ENCODE data around the gene SLC35E4.

DNA sequence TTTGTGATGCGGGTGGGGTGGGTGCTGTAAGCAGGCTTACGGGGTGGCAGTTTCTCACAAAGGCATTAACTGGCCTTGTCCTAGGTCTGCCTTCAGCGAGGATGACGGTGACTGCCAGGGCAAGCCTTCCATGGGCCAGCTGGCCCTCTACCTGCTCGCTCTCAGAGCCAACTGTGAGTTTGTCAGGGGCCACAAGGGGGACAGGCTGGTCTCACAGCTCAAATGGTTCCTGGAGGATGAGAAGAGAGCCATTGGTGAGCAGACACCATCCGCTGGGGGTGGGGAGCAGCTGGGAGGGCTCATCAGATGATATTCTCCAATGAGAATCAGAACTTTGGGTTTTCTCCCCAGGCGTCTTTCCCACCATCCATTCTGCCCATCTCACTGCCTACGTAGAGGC is 22.8 kb upstream of the SLC35E4 start:
- no peak for TF ChIP-seq EZH2 (IDR thresholded peaks at IDR 0.05; ENCODE audit: borderline replicate concordance, insufficient read depth, low read depth, low read length, poor library complexity, severe bottlenecking)
- no peak for TF ChIP-seq CTCF (IDR thresholded peaks at IDR 0.05)
